ENCODE measurements around the gene PLAAT2. TPM values are rescaled to one million over a fixed set of nuclear protein-coding genes. Genes with fewer than 3 reads are reported as not detected.

PLAAT2 gene
- total RNA-seq, 4 donors from 2014 or later: 38.7 to 47.9 (median 43.0) TPM; not detected in 1

- DNase-seq: no peak
- Histone ChIP-seq H3K27ac (no peak overlapping the region), H3K9me3 (no peaks in the 10 kb centered on the region), H3K4me3 (no peak overlapping the region), H3K27me3 (no peaks in the 10 kb centered on the region), H3K4me1 (peaks cover 0 to 5% (median 2%) of the 10 kb centered on the region in 4 donors), H3K36me3 (no peaks in the 10 kb centered on the region)
- intact Hi-C loops (cut with DNase I; ENCODE audit: low total_unique reads): no loop called here
- WGBS, 2 donors (ENCODE audit: low coverage in 1 of 2): 20 to 84% methylated on average over 1 to 7 of the region's 7 CpGs
- TF ChIP-seq POLR2A (IDR thresholded peaks at IDR 0.05): no peak
- no peak for TF ChIP-seq EP300 (IDR thresholded peaks at IDR 0.05; ENCODE audit: low read depth)
- no peak for TF ChIP-seq CTCF (IDR thresholded peaks at IDR 0.05)
- TF ChIP-seq POLR2AphosphoS5 (IDR thresholded peaks at IDR 0.05): no peak
- in situ Hi-C loops (cut with MboI; ENCODE audit: low pct_ligation_motif_present in 1 of 4, low pct_unique_long_range_greater_than_20kb in 1 of 4, low sequenced_read_pairs in 3 of 4): no loop called here
These were observed 36.3 kb upstream of the PLAAT2 start for GRCh38 chr11:63599211-63600122.

GRCh38 chr11:63598556-63598955 lies 35.4 kb upstream of the PLAAT2 start:
- Histone ChIP-seq H3K4me3 (no peak overlapping the region), H3K27me3 (no peaks in the 10 kb centered on the region), H3K36me3 (no peaks in the 10 kb centered on the region), H3K27ac (no peak overlapping the region), H3K9me3 (no peaks in the 10 kb centered on the region), H3K4me1 (peaks cover 0 to 5% (median 2%) of the 10 kb centered on the region in 4 donors)
- in situ Hi-C loops (cut with MboI; ENCODE audit: low pct_ligation_motif_present in 1 of 4, low pct_unique_long_range_greater_than_20kb in 1 of 4, low sequenced_read_pairs in 3 of 4): no loop called here
- WGBS, 2 donors (ENCODE audit: low coverage in 1 of 2): 73 to 85% methylated on average over 3 to 4 of the region's 4 CpGs
- intact Hi-C loops (cut with DNase I; ENCODE audit: low total_unique reads): no loop called here
- TF ChIP-seq CTCF (IDR thresholded peaks at IDR 0.05) (no peak), POLR2AphosphoS5 (IDR thresholded peaks at IDR 0.05) (no peak)
- no peak for DNase-seq

GRCh38 chr11:63595296-63595695 lies 32.1 kb upstream of the PLAAT2 start:
- H3K4me1 ChIP-seq: no peaks in the 10 kb centered on the region
- no peaks in the 10 kb centered on the region for H3K9me3 ChIP-seq
- in situ Hi-C loops (cut with MboI; ENCODE audit: low pct_ligation_motif_present in 1 of 4, low pct_unique_long_range_greater_than_20kb in 1 of 4, low sequenced_read_pairs in 3 of 4): no loop called here
- no peak for TF ChIP-seq POLR2AphosphoS5 (IDR thresholded peaks at IDR 0.05)
- no peak for DNase-seq
- intact Hi-C loops (cut with DNase I; ENCODE audit: low total_unique reads): no loop called here
- no peaks in the 10 kb centered on the region for H3K36me3 ChIP-seq
- no peak overlapping the region for H3K27ac ChIP-seq
- WGBS, 2 donors (ENCODE audit: low coverage in 1 of 2): 85 to 89% methylated on average over 4 of the region's 4 CpGs
- no peaks in the 10 kb centered on the region for H3K27me3 ChIP-seq
- H3K4me3 ChIP-seq: no peak overlapping the region

GRCh38 chr11:63592975-63593395 lies 29.8 kb upstream of the PLAAT2 start:
- Histone ChIP-seq H3K9me3 (no peaks in the 10 kb centered on the region), H3K4me1 (no peaks in the 10 kb centered on the region), H3K27me3 (no peaks in the 10 kb centered on the region), H3K36me3 (no peaks in the 10 kb centered on the region), H3K27ac (no peak overlapping the region), H3K4me3 (no peak overlapping the region)
- TF ChIP-seq CTCF (IDR thresholded peaks at IDR 0.05): peak; percentile 27 to 49 (median 32)
- TF ChIP-seq POLR2AphosphoS5 (IDR thresholded peaks at IDR 0.05): no peak
- intact Hi-C loops (cut with DNase I; ENCODE audit: low total_unique reads) (no loop called here), in situ Hi-C loops (cut with MboI; ENCODE audit: low pct_ligation_motif_present in 1 of 4, low pct_unique_long_range_greater_than_20kb in 1 of 4, low sequenced_read_pairs in 3 of 4) (no loop called here)
- DNase-seq: peak; percentile 18
- whole genome bisulfite sequencing, 2 donors (ENCODE audit: low coverage in 1 of 2): 40 to 74% methylated on average over 1 to 4 of the region's 4 CpGs
